HG03097 (cell line): ENCODE measurements around the gene MAPK10.
"Not testable (repeated sequence)": the region's sequence is repeated elsewhere in the genome, so short reads cannot be mapped to it uniquely, and the experiment has no call there.

Source experiments
- ATAC-seq: cut with Tn5 transposase; IDR thresholded peaks from one replicate; pipeline ENCODE4 v1.9.1; 2021; ENCODE audit not compliant: unreplicated experiment, low FRiP score

The MAPK10 gene

GRCh38 chr4:86048426-86048825 is 311.4 kb downstream of the MAPK10 start:
- no peak for ATAC-seq

- ATAC-seq, result no peak
Measured at GRCh38 chr4:86044593-86044985, 315.3 kb downstream of the MAPK10 start.

- ATAC-seq, result no peak
Measured at GRCh38 chr4:86043755-86044592, 315.9 kb downstream of the MAPK10 start.

GRCh38 chr4:86038037-86038436 is 321.8 kb downstream of the MAPK10 start:
- no peak for ATAC-seq

- no peak for ATAC-seq
Measured at GRCh38 chr4:86036736-86037135, 323.1 kb downstream of the MAPK10 start.

- ATAC-seq, result no peak
Measured at GRCh38 chr4:86035688-86036087, 324.2 kb downstream of the MAPK10 start.

- ATAC-seq, result no peak
Measured at GRCh38 chr4:86034616-86035015, 325.2 kb downstream of the MAPK10 start.

- ATAC-seq, result no peak
Measured at GRCh38 chr4:86033171-86033570, 326.7 kb downstream of the MAPK10 start.

GRCh38 chr4:86032476-86033022 is 327.3 kb downstream of the MAPK10 start:
- ATAC-seq, result no peak

- ATAC-seq, result no peak
Measured at GRCh38 chr4:86031927-86032326, 327.9 kb downstream of the MAPK10 start.

GRCh38 chr4:86026720-86027119 is 333.1 kb downstream of the MAPK10 start:
- ATAC-seq, result no peak

GRCh38 chr4:86021671-86022070 is 338.2 kb downstream of the MAPK10 start:
- ATAC-seq, result not testable (repeated sequence)

GRCh38 chr4:86019906-86020305 is 339.9 kb downstream of the MAPK10 start:
- no peak for ATAC-seq

GRCh38 chr4:86019362-86019761 is 340.5 kb downstream of the MAPK10 start:
- no peak for ATAC-seq

GRCh38 chr4:86015412-86016350 is 344.2 kb downstream of the MAPK10 start:
- no peak for ATAC-seq

GRCh38 chr4:86014599-86014998 is 345.3 kb downstream of the MAPK10 start:
- ATAC-seq, result peak; percentile 96

GRCh38 chr4:86013621-86014020 is 346.2 kb downstream of the MAPK10 start:
- no peak for ATAC-seq

- ATAC-seq, result no peak
Measured at GRCh38 chr4:86011117-86011516, 348.7 kb downstream of the MAPK10 start.

- no peak for ATAC-seq
Measured at GRCh38 chr4:86007042-86007441, 352.8 kb downstream of the MAPK10 start.

- ATAC-seq, result no peak
Measured at GRCh38 chr4:86006057-86006456, 353.8 kb downstream of the MAPK10 start.

GRCh38 chr4:86004030-86004429 is 355.8 kb downstream of the MAPK10 start:
- ATAC-seq, result no peak
